Right cardiac atrium (tissue), 5 donors: ENCODE measurements around the gene ARSA. TPM values are rescaled to one million over a fixed set of nuclear protein-coding genes. Genes with fewer than 3 reads are reported as not detected.
A peak's percentile ranks its signal among the peaks of the same experiment; 100 is the strongest.

ENCODE experiments used
- ATAC-seq, 2 donors: fragments of 200-7000 bp; cut with Tn5 transposase; one replicate each; pipeline versions ENCODE4 v1.8.0 to v1.9.1; 2020; ENCODE audit warnings: moderate library complexity in 2 of 2, mild to moderate bottlenecking in 1 of 2
- DNase-seq, 3 donors: peaks; one replicate each; pipeline ENCODE4 v3.0.0-alpha.2; 2020
- H3K27ac ChIP-seq: one replicate; pipeline ENCODE4 v1.5.1; 2013; ENCODE audit warnings: mild to moderate bottlenecking, low read length, control low read depth, moderate library complexity
- H3K27me3 ChIP-seq: one replicate; pipeline ENCODE4 v1.6.1; 2013; ENCODE audit not compliant: control insufficient read depth, insufficient read depth
- H3K4me1 ChIP-seq: one replicate; pipeline ENCODE4 v1.6.1; 2013; ENCODE audit warnings: low read length; ENCODE audit not compliant: control insufficient read depth, insufficient read depth
- H3K4me3 ChIP-seq: one replicate; pipeline ENCODE4 v1.5.1; 2013; ENCODE audit warnings: low read length, control low read depth
- H3K9me3 ChIP-seq: one replicate; pipeline ENCODE4 v1.6.1; 2013; ENCODE audit warnings: low read length; ENCODE audit not compliant: control insufficient read depth
- WGBS: extraction: QIAGEN DNeasy Blood & Tissue Kit; methylation state at CpG from one replicate; pipeline ENCODE4 v1.1.7; 2013; 5-methylcytosine and 5-hydroxymethylcytosine counted together
- intact Hi-C, 4 donors: fragments of 100-400 bp; cut with DNase I; formaldehyde crosslinking; loops; one replicate each; pipeline versions ENCODE4 v1.11.0 to v1.14.0; 2022 to 2023
- polyA plus RNA-seq: library from polyadenylated mRNA; stranded (reverse); fragments of 200-250 nt; gene quantifications from one replicate; pipeline ENCODE4 v1.2.3, GENCODE V29; 2013
- total RNA-seq, 4 donors: library from RNA; stranded (reverse); fragmentation: NEBNext Ultra II Directional; extraction: Animal tissue kit (Norgen Biotek cat#: 25700); gene quantifications; one replicate each; pipeline ENCODE4 v1.2.1, GENCODE V29; 2021
- donor health status: healthy with polysubstance abuse.
- donor health status: DM: no; HTN: yes; CAD: no.
- donor health status: DM: no; HTN: no; CAD: no.
- donor health status: DM: no; HTN: yes; CAD: no; lungs with severe emphysema.
- donor health status: DM: yes; HTN: yes; CAD: no.

ARSA gene
- total and polyA plus RNA-seq, 5 donors, result 30.3 to 37.0 (median 32.7) TPM

DNA sequence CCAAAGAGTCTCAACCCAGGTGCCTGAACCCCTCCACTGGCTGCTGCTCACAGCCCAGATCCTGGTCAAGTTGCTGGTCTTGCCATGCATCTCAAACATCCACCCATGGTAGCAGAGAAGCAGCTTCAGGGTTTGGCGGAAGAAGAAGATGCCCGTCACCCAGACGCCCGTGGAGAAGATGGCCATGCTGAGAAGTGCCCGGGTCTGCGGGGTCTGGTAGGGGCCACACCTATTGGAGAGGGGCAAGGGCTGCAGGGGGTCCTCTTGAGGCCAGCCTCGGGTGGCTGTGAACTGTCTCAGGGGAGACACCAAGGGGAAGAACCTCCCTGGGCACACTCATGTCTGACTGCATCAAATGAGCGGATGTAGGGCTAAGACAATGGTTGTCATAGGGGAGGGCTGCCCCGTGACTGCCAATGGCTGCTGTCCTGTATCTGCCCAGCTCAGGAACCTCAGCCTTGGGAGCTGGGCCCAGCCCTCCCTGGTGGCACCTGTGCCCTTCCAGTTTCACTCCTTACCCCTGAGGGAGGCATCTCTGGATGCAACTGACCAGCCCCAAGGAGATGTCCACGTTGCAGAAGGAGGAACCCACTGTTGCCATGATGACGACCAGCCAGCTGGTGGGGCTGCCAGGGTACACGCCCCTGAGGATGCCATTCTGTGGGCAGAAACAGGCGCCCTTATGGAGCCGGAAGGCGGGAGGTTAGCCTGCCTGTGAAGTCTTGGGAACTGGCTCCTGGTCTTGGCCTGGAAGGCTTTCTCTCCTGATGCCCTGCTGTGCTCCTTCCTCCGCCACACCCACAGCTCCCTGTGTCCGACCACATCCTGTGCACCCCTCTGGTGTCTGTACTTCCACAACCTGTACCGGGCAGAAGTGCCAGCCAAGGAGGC, 50.9 kb downstream of the ARSA start:
- ATAC-seq, result no peak
- H3K9me3 ChIP-seq, result no peaks in the 10 kb centered on the region
- peaks cover 2% of the 10 kb centered on the region for H3K4me1 ChIP-seq
- peak overlapping the region; percentile 38 for H3K4me3 ChIP-seq
- peak overlapping the region; percentile 28 for H3K27ac ChIP-seq
- intact Hi-C loops, result no loop called here
- peak in 2 of 3 donors; percentile 25 to 57 for DNase-seq
- H3K27me3 ChIP-seq, result no peaks in the 10 kb centered on the region
- 76% methylated on average over 18 of the region's 18 CpGs for WGBS

DNA sequence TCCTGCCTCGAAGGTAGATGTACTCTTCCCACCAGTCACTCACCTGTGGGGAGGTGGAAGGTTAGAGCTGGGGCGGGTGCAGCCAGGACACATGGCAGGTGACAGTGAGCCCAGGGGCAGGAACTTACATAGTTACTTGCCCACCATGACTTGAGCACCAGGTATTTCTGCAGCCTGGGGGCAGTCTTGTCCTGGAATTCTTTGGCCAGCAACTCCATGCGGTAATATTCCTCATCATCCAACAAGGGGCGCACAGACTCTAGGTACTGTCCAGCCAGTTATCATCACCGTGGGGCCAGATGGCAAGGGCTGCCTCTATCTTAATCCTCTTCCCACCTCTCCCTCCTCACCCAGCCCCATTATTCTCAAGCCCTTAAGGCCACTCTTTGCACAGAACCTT, 51.9 kb downstream of the ARSA start:
- Histone ChIP-seq H3K27ac (no peak overlapping the region), H3K4me3 (no peak overlapping the region), H3K9me3 (no peaks in the 10 kb centered on the region), H3K4me1 (no peaks in the 10 kb centered on the region), H3K27me3 (no peaks in the 10 kb centered on the region)
- DNase-seq, result no peak
- ATAC-seq, result no peak
- intact Hi-C loops, result no loop called here
- WGBS, result 48% methylated on average over 5 of the region's 5 CpGs

DNA sequence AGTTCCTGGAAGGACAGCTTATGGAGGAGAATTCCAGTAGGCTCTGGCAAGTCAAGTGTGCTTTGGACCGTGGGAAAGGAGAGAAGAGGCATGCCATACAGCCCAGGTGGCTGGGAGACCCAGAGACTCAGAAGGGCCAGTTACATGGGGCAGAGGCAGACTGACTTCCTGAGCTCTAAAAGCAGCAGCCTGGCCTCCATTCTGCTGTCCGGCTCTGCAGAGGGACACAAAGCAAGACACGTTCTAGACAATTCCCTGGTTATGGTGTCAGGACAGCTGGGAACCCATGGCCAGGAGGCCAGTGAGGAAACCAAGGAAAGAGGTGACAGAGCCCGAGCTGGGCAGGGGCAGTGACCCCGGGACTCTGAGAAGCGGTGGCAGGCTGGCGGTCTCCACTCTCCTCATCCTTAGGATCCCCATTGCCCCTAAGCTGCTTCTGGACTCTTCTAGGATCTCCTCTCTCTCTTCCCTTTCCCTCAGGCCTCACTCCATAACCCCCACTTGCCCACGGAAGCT, 52.5 kb downstream of the ARSA start:
- ATAC-seq, result no peak
- Histone ChIP-seq H3K27me3 (no peaks in the 10 kb centered on the region), H3K4me1 (no peaks in the 10 kb centered on the region), H3K9me3 (no peaks in the 10 kb centered on the region), H3K27ac (no peak overlapping the region), H3K4me3 (no peak overlapping the region)
- no peak for DNase-seq
- intact Hi-C loops, result no loop called here
- WGBS, result 78% methylated on average over 8 of the region's 8 CpGs

Other genes starting within 250 kb of the ARSA start
- gene SBF1, start 153.1 kb downstream of the ARSA start, total RNA-seq, result 10 to 100 TPM; 50.3 to 54.8 (median 53.9) TPM
- gene SBF1, start 153.1 kb downstream of the ARSA start, polyA plus RNA-seq, result 39.2 TPM
- under 1 TPM in 2 of 4 donors, not detected in 2; 0.11 to 0.32 TPM for gene ADM2, start 146.6 kb downstream of the ARSA start, total RNA-seq
- 0.05 TPM for gene ADM2, start 146.6 kb downstream of the ARSA start, polyA plus RNA-seq
- not detected for gene MIOX, start 141.3 kb downstream of the ARSA start, total RNA-seq
- not detected for gene MIOX, start 141.3 kb downstream of the ARSA start, polyA plus RNA-seq
- gene LMF2, start 120.5 kb downstream of the ARSA start, total RNA-seq, result 10 to 100 TPM; 32.2 to 33.7 (median 33.3) TPM
- gene LMF2, start 120.5 kb downstream of the ARSA start, polyA plus RNA-seq, result 29.0 TPM
- gene NCAPH2, start 119.9 kb downstream of the ARSA start, total RNA-seq, result 10 to 100 TPM; 23.3 to 35.0 (median 28.6) TPM
- 29.1 TPM for gene NCAPH2, start 119.9 kb downstream of the ARSA start, polyA plus RNA-seq
- 1 to 10 TPM in 2 of 4 donors, not detected in 2; 1.4 to 2.2 TPM for gene SCO2, start 102.6 kb downstream of the ARSA start, total RNA-seq
- not detected for gene SCO2, start 102.6 kb downstream of the ARSA start, polyA plus RNA-seq
- 10 to 100 TPM; 14.6 to 35.5 (median 19.3) TPM for gene TYMP, start 98.1 kb downstream of the ARSA start, total RNA-seq
- 18.5 TPM for gene TYMP, start 98.1 kb downstream of the ARSA start, polyA plus RNA-seq
- under 1 TPM in 3 of 4 donors, not detected in 1; 0.08 to 0.14 (median 0.09) TPM for gene KLHDC7B, start 82.3 kb downstream of the ARSA start, total RNA-seq
- gene KLHDC7B, start 82.3 kb downstream of the ARSA start, polyA plus RNA-seq, result not detected
- gene SYCE3, start 65.2 kb downstream of the ARSA start, total RNA-seq, result not detected
- gene SYCE3, start 65.2 kb downstream of the ARSA start, polyA plus RNA-seq, result not detected
- 100 to 1,000 TPM; 236 to 290 (median 263) TPM for gene CPT1B, start 49.7 kb downstream of the ARSA start, total RNA-seq
- gene CPT1B, start 49.7 kb downstream of the ARSA start, polyA plus RNA-seq, result 217 TPM
- gene CHKB, start 45.3 kb downstream of the ARSA start, total RNA-seq, result 10 to 100 TPM; 33.9 to 63.4 (median 42.7) TPM
- gene CHKB, start 45.3 kb downstream of the ARSA start, polyA plus RNA-seq, result 44.5 TPM
- gene MAPK8IP2, start 27.4 kb downstream of the ARSA start, total RNA-seq, result under 1 TPM; 0.28 to 0.47 (median 0.38) TPM
- gene MAPK8IP2, start 27.4 kb downstream of the ARSA start, polyA plus RNA-seq, result 0.57 TPM
- gene SHANK3, start 44.7 kb upstream of the ARSA start, total RNA-seq, result 10 to 100 TPM; 18.7 to 28.9 (median 27.0) TPM
- 20.1 TPM for gene SHANK3, start 44.7 kb upstream of the ARSA start, polyA plus RNA-seq
- 1 to 10 TPM in 1 of 4 donors, under 1 TPM in 3; 0.38 to 1.2 (median 0.72) TPM for gene ACR, start 110.1 kb upstream of the ARSA start, total RNA-seq
- 0.41 TPM for gene ACR, start 110.1 kb upstream of the ARSA start, polyA plus RNA-seq
- gene RABL2B, start 155.5 kb upstream of the ARSA start, total RNA-seq, result 10 to 100 TPM in 3 of 4 donors, 1 to 10 TPM in 1; 8.1 to 11.9 (median 10.8) TPM
- 10.3 TPM for gene RABL2B, start 155.5 kb upstream of the ARSA start, polyA plus RNA-seq